HG03460 (cell line): ENCODE measurements around the gene LRRC26.
"Not testable (repeated sequence)": the region's sequence is repeated elsewhere in the genome, so short reads cannot be mapped to it uniquely, and the experiment has no call there.

ENCODE experiments used
- ATAC-seq: cut with Tn5 transposase; IDR thresholded peaks from one replicate; pipeline ENCODE4 v1.9.1; 2021; ENCODE audit not compliant: unreplicated experiment

The LRRC26 gene

DNA sequence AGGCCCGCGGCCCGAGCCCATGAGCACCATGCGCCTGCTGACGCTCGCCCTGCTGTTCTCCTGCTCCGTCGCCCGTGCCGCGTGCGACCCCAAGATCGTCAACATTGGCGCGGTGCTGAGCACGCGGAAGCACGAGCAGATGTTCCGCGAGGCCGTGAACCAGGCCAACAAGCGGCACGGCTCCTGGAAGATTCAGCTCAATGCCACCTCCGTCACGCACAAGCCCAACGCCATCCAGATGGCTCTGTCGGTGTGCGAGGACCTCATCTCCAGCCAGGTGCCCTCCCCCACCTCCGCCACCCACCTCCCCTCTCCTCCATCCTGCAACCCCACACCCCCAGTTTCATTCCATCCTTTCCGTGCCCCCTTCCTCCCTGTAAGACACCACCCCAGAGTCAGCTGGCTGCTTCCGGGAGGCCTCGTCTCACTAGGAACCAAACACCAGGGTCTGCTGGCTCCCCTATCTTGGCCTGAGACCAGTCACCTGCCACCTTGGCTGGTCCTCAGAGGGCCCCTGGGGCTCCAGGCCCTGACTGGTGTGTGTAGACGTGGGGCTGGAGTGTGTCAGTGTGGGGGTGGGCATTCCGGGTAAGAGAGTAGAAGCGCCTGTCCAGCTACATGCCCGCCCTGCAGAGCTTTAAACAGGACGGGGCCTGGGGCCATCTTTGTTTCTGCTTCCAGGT lies 30.2 kb downstream of the LRRC26 start:
- no peak for ATAC-seq

- no peak for ATAC-seq
Observed at GRCh38 chr9:137138722-137139467, 31.0 kb downstream of the LRRC26 start, which contains the start of gene GRIN1. Gene GRIN1 (plus strand): TSS chr9:137139154. CDS start chr9:137139487, 333 bp downstream.

GRCh38 chr9:137138058-137138721 lies 31.7 kb downstream of the LRRC26 start:
- ATAC-seq, result no peak

GRCh38 chr9:137136881-137137607 lies 32.8 kb downstream of the LRRC26 start:
- no peak for ATAC-seq

DNA sequence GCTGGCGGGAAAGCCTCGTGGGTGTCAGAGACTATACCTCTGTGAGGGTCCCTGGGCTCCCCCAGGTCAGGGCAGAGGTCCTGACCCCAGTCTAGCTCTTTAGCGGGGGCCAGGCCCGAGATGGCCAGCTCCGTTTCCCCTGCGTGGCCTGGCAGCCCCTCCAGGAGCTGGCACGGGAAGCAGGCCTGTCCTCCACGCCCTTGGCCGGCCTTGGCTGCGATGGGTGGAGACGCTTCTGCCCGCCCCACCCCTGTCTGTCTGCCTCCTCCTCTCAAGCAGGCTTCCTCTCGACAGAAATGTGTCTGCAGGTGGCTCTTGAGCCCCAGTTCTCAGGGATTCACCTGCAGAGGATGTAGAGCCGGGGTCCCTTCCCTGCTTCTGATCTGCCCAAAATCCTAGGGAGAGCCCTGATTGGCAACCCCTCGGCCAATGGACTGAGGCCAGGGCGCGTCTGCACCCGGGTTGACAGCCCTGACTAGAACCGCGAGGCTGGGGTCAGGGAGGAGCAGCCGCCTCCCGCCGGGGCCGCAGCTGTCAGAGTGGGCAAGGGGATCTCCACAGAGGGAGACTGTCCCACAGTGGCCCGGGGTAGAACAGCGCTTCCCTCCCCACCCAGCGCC lies 33.5 kb downstream of the LRRC26 start:
- ATAC-seq, result no peak

DNA sequence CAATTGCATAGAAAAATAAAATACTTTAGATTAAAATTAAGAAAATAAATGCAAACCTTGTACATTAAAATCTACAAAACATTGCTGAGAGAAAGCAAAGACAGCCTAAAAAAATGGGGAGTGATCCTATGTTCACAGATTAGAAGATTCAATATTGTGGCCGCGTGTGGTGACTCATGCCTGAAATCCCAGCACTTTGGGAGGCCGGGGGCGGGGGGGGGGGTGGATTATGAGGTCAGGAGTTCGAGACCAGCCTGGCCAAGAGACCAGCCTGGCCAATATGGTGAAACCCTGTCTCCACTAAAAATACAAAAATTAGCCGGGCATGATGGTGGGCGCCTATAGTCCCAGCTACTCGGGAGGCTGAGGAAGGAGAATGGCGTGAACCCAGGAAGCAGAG lies 34.7 kb downstream of the LRRC26 start:
- ATAC-seq, result not testable (repeated sequence)

DNA sequence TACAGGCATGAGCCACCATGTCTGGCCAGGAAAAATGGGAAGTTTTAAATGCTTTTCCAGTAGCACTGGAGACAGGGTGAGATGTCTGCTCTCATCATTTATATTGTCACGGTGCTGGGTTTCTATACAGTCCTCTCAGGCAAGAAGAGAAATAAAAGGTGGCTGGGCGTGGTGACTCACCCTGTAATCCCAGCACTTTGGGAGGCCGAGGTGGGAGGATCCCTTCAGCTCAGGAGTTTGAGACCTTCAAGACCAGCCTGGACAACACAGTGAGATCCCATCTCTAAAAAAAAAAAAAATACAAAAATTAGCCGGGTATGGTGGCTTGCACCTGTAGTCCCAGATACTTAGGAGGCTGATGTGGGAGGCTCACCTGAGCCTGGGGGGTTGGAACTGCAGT lies 35.7 kb downstream of the LRRC26 start:
- no peak for ATAC-seq

DNA sequence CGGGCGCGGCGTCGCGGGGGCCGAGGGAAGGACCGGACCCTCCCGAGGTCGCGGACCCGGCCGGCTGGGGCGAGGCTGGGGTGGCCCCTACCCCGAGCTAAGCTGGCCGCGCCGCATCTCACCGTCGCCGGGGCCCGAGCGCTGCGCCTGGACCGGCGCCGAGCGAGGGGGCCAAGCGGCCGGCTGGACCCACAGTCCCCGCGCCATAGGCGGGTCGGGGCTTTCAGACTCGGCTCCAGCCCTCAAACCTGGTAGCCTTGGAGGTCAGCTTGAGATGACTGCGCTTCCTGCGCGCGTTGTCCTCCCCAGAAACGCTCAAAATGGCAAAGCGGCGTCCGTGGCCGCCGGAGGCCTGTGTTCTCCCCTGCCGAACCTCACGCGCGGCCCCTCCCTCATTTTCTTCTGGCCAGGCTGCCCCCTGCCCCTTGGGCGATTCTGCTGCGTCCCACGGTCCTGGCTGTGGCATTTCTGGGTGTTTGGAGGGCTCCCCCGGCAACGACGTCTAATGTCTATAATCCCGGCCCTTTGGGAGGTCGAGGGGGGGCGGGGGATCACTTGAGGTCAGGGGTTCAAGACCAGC lies 39.6 kb downstream of the LRRC26 start:
- ATAC-seq, result peak; percentile 7

GRCh38 chr9:137129456-137130175 lies 40.2 kb downstream of the LRRC26 start:
- ATAC-seq, result peak; percentile 81

DNA sequence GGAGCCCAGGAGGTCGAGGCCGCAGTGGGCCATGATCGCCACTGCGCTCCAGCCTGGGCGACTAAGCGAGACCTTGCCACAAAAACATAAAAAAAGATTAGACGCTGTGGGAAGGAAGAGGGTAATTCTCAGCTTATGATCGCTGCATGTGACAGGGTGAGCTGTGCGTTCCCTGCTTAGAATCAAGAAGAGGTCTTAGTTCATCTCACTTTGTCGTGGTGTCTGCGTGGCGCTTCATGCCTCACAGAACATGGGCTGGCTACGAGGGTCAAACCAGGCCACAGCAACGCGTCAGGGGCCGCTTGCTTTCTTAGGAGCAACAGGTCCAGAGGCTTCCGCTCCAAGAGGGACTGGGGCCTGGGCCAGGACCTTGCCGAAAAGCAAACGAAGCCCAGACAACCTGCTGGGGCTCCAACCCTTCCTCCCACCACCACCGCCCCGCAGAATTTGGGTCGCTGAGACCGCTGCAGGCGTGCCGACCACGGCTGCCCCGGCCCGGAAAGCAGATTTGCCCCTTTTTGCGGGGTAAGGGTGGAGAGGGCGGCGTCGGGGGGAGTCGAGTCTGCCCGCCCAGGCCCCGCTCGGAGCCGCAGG lies 40.9 kb downstream of the LRRC26 start:
- ATAC-seq, result peak; percentile 19

DNA sequence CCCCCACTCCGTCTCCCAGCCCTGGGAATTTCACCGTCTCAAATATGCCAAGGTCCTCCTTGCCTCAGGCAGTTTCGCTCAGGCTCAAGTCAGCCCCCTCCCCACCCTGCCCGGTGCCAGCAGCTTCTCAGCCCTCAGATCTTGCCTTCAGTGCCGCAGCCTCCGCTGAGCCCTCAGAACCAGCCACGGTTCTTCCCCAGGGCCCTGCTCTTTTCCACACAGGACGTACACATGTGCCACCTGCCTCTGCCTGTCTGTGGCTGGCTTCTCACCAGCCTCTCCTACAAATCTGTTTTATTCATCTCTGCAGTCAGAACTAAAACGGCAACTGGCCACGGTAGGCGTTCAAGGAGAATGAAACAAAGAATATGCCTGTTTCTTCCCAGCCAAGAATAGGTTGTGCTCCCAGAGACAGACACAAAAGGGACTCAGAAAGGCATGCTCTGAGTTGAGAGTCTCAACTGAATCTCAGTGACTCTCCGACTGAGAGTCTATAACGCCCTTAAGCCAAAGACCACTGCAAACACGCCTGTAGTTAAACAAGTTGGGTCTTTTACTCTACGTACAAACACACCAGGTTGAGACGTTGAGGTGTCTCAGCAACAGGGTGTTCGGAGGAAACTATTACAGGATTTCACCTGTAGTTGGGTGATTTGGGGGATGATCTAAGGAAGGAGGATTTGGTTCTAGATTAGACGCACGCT lies 41.5 kb downstream of the LRRC26 start:
- ATAC-seq, result no peak

DNA sequence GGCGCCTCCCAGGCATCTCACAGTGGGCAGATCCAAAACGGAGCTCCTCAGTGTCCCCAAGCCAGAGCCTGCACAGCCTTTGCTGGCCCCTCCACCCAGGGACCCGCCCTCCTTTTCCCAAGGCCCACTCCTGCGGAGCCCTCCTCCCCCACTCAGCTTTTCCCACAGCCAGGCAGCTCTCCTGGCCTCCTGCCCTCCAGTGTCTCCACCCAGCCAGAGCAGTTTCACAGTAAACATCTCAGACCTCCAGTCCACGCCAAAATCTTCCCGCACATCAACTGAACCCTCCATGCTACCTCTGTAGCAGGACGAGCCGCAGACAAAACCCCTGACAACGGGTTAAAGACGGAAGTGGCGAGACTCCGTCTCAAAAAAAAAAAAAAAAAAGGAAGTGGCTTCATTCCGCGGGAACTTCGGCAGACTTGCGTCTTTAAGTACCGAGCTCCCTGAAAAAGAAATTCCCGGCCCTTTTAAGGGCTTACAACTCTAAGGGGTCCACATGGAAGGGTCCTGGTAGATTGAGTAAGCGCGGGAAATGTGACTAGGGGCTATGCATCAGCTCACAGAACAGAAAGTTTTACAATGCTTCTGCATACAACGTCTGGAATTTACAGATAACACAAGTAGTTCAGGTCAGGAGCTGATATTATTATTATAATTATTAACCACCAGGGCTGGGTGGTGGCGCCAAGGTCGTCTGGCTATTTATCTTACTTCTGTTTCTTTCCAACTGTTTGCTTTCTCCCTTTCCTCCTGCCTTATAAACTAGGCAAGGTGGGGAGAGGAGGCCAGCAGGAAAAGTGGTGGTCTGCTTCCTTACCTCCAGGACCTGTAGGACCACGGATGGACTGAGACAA lies 42.3 kb downstream of the LRRC26 start:
- no peak for ATAC-seq

DNA sequence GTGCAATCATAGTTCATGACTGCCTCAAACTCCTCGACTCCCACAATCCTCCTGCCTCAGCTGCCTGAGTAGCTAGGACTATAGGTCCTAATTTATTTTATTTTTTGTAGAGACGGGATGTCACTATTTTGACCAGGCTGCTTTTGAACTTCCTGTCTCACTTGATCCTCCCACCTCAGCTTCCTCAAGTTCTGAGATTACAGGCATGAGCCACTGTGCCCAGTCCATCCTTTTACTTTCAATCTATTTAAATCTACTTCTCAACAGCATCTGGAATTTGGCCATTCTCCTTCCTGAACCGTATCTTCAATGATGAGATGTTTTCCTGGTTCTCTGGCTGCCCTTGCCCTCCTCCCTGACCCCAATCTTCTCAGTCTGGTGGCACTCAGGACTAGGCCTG lies 43.1 kb downstream of the LRRC26 start:
- ATAC-seq, result no peak

DNA sequence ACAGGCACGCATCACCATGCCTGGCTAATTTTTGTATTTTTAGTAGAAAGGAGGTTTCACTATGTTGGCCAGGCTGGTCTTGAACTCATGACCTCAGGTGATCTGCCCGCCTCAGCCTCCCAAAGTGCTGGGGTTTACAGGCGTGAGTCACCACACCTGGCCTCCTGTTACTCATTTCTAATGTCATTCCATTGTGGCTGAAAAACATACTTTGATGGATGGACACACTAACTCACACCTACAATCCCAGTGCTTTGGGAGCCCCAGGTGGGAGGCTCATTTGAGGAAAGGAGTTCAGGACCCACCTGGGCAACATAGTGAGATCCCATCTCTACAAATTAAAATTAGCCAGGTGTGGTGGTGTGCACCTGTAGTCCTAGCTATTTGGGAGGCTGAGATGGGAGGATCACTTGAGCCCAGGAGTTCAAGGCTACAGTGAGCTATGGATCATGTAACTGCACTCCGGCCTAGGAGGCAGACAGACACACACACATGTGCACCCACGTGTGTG lies 45.8 kb downstream of the LRRC26 start:
- not testable (repeated sequence) for ATAC-seq

DNA sequence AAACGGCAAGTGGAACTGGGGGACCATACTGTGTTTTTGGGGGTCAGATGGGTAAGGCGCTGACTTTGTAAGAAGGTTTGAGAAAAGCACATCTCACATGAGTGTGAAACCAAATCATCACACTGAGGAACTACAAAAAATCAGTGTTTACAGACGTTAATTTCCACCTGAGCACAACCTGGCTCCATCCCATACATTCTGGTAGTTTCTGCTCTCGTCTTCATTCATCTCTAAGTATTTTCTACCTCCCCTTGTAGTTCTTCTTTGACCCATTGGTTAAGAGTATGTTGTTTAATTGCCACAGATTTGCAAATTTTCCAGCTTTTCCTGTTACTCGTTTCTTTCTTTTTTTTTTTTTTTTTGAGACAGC lies 46.4 kb downstream of the LRRC26 start:
- ATAC-seq, result no peak

DNA sequence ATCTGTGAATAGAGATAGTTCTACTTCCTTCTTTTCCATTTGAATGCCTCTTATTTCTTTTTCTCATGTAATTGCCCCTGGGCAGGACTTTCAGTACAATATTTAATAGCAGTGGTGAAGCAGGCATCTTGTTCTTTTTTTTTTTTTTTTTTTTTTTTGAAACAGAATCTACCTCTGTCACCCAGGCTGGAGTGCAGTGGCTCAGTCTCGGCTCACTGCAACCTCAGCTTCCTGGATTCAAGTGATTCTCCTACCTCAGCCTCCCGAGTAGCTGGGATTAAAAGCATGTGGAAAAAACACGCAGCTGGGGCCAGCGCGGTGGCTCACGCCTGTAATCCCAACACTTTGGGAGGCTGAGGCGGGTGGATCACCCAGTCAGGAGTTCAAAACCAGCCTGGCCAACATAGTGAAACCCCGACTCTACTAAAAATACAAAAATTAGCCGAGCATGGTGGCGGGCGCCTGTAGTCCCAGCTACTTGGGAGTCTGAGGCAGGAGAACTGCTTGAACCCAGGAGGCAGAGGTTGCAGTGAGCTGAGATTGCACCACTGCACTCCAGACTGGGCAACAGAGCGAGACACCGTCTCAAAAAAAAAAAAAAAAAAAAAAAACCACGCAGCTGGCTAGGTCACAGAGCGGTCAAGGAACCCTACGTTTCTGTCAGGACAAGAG lies 46.9 kb downstream of the LRRC26 start:
- ATAC-seq, result not testable (repeated sequence)
